ENCODE data around the gene ADCK1.
"Not testable (repeated sequence)": the region's sequence is repeated elsewhere in the genome, so short reads cannot be mapped to it uniquely, and the experiment has no call there.

The ADCK1 gene

DNA sequence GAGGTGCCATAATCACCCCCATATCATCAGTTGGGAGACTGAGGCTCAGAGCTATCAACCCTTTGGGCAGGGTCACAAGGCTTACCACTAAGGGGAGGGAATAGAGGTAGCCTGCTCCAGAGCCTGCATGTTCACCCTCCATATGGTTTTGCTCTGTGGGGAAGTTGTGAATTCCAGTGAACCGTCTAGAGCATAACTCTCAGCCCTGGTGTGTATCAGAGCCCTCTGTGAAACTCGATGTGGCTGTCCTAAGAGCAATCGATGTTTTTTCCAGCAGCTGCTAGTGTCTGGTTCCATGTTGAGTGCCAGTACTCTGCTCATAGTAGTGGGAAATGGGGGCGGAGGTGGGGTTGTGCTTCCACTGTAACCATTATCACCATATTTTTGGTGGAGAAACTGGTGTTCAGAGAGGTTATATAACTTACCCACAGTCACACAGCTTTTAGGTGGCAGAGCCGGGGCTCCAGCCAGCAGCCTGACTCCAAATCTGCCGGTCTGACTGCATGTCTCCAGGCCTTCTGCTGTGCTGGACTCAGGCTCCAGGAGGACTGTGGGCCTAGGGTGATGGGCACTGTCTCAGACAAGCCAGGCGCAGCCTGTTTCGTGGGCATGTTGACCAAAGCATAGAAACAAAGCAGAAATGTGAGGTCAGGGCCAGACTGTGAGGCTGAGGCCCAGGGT, 104.2 kb downstream of the ADCK1 start:
- no peak for DNase-seq

DNA sequence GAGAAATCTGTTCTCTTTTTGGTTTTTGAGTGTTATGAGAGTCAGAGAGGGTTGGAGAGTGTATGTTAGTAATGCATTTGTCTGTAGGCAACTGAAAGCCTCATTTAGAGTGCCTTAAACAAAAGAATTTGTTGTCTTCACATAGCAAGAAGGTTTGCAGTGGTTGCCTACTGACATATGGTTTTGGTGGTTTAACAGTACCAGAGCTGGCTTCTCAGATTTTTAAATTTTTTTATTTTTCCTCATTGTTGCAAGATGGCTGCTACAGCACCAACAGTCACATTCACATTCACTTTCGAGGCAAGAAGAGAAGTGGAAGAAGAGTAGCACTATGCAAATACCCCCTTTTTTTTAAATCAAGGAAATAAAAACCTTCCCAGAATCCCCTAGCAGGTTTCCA, 106.5 kb downstream of the ADCK1 start:
- DNase-seq = no peak

- DNase-seq = no peak
These were observed 108.9 kb downstream of the ADCK1 start for GRCh38 chr14:77908847-77909246.

DNA sequence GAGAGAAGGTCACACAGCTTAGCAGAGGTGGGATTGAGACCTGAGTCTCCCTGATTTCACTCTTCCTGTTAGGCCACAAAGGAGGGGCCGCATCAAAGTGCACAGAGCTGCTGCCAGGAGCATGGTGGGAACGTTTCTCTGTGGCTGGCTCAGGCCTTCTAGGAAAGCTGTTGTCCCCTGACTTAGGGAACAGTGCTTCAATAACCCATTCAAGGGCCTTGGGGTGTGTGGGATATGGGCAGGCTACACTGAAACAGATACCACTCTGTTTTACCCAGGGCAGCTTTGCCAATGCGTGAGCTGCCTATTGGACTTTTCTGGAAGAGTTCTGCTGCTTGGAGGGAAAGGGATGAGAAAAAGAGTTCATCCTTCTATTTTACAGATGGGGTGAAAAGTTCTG, 110.0 kb downstream of the ADCK1 start:
- DNase-seq = no peak

- DNase-seq = no peak
These were observed 110.6 kb downstream of the ADCK1 start for GRCh38 chr14:77910506-77910905.

DNA sequence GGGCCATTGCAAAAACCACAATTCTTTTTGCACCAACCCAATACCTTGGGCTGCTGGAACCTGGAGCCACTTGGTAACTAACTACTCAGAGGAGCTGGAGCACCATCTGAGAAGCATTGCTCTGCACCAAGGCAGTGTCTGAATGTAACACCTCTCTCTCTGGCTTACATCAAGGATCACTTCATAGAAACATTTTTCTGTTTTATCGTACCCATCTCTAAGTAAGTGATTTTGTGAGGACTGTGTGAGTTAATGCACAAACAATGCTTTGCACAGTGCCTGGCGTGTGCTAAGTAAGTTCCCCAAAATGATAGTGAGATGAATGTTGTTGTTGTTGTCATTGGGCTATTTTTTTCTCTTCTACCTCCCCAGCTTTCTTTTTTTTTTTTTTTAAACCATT, 111.4 kb downstream of the ADCK1 start:
- DNase-seq = no peak

GRCh38 chr14:77912754-77913556, 113.0 kb downstream of the ADCK1 start:
- no peak for DNase-seq

- DNase-seq = no peak
These were observed 114.3 kb downstream of the ADCK1 start for GRCh38 chr14:77914073-77914721.

DNA sequence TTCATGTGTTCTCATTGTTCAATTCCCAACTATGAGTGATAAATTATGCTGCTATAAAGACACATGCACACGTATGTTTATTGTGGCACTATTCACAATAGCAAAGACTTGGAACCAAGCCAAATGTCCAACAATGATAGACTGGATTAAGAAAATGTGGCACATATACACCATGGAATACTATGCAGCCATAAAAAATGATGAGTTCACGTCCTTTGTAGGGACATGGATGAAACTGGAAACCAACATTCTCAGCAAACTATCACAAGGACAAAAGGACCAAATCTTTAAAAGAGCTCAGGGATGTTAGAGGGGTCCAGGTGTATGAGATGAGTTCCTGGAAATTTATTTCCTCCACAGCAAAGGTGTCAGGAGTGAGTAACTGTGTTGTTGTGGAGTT, 115.5 kb downstream of the ADCK1 start:
- not testable (repeated sequence) for DNase-seq

GRCh38 chr14:77917491-77918201, 117.7 kb downstream of the ADCK1 start:
- DNase-seq = no peak

DNA sequence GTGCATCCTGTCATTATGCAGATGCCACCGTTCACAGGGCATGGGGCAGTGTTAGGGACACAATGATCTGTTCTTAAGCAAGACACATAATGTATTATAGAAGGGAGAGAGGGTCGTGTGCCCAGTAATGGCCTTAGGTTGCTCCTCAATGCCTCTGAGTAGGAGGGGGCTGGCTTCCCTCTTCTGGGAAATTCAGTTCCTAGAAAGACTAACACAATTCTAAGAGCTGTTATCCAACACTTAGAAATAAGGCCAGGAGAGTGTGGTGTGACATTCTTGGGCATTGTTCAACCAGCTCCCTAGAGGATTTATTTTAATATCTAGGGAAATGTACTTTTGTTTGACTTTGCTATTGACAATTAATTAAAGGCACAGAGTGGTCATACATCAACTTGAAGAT, 118.5 kb downstream of the ADCK1 start:
- DNase-seq = no peak

DNA sequence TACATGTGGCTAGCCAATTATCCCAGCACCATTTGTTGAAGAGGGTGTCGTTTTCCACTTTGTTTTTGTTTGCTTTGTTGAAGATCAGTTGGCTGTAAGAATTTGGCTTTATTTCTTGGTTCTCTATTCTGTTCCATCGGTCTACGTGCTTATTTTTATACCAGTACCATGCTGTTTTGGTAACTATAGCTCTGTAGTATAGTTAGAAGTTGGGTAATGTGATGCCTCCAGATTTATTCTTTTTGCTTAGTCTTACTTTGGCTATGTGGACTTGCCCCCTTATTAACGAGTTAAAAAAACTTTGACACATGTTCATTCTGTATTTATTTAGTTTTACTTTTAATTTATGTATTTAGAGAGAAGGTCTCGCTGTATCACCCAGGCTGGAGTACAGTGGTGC, 120.4 kb downstream of the ADCK1 start:
- no peak for DNase-seq

- DNase-seq = no peak
These were observed 121.9 kb downstream of the ADCK1 start for GRCh38 chr14:77921818-77922217.

- DNase-seq = peak; percentile 8
These were observed 123.4 kb downstream of the ADCK1 start for GRCh38 chr14:77923131-77923936.

DNA sequence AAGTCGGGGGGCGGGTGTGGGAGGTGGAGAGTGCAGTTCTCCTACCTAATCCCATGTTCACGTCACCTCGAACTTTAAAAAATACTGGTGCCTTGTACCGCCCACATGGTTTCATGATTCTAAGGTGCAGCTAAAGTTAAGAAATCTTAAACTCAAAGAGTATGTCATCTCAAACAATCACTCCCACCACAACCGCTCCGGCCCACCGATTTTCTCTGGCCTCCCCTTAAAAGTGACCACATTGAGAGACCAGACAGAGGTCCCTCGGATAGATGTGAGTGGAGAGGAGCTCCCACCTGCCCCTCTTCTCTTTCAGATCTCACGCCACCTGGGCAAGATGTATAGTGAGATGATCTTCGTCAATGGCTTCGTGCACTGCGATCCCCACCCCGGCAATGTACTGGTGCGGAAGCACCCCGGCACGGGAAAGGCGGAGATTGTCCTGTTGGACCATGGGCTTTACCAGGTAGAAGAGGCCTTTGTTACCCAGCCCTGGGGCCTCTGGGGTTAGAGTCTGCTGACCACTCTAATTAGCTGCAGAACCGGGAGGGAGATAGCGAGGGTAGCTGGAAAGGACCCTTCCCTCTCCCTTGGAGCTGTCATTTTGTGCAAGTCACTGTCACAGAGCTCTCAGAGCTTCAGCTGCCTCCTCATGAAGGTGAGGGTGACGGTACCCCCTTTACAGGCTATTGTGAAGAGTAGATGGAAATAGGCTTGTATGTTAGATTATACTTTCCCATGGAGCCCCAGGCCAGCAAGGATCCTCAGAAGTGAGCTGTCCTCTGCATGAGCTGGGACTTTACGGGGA, 124.4 kb downstream of the ADCK1 start:
- DNase-seq = no peak

DNA sequence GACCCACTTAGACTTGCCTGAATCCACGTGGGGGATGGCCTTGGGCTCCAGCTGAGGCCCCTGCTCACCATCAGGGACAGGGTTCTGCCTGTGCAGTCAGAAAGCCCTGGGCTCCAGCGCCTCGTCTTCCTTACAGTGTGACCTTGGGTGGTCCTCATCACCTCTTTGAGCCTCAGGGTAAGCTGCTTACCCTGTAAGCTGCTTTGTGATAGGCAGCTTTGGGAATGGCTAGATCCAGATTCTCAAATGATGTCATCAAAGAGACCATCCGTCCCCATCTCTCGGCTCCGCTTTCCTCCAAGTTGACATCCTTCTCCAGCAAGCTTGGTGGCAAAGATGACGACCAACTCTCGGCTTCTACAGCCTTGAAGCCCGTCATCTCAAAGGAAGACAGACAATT, 127.0 kb downstream of the ADCK1 start:
- DNase-seq = no peak

- DNase-seq = no peak
These were observed 131.5 kb downstream of the ADCK1 start for GRCh38 chr14:77931441-77931840.

DNA sequence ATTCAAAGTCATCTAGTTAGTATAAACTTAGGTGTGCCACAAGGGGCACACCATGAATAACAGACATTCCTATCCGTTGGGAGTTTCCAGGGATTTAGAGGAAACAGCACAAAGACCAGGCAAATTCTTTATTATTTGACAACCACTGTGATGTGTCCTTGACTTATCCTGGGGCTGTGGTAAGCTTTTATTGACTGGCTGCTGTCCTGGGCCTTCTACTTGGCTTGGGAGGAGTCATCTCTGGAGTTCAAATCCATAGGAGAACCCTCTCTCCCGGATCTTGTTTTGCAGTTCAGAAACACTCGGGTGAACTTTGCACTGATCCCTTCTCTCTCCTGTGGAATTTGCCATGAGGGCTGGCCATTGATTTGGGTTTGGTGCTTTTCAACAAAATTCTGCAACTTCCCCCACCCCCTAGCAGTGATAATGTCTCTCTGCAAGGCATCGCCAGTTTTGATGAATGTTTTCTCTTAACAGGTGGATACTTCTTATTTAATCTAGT, 136.3 kb downstream of the ADCK1 start:
- DNase-seq = no peak

GRCh38 chr14:77947372-77947771, 147.5 kb downstream of the ADCK1 start:
- DNase-seq = no peak

- DNase-seq = no peak
These were observed 150.6 kb downstream of the ADCK1 start for GRCh38 chr14:77950371-77951063.
